GM20000 (cell line): ENCODE data around the gene EPX.

ENCODE experiments used
- DNase-seq: peaks from one replicate; pipeline ENCODE4 v3.0.0; 2012; ENCODE audit warnings: low spot score
- TF ChIP-seq, protein P1 (sequence below): IDR thresholded peaks from 2 replicates; pipeline ENCODE4 v1.5.1; 2012; ENCODE audit warnings: mild to moderate bottlenecking, control low read depth; ENCODE audit errors: extremely low read depth, missing control alignments

Gene EPX

DNA sequence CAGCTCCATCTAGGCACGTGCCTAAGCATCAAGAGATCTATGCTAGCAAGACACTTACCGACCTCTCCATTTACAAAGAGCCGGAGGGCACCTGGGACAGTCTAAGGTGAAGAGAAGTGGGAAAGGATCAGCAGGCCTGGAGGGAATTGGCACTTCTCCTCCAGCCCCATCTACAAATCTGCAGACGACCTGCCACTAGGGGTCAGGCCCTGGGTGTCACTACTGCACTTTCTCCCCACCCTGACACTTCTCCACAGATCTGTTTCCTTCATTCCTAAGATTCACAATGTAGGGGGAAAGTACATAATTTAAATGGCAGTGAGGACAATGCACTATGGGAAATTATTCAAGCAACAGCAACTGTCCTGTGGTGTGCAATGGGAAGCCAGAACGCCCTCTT lies 18.4 kb downstream of the EPX start:
- TF ChIP-seq, protein P1, sequence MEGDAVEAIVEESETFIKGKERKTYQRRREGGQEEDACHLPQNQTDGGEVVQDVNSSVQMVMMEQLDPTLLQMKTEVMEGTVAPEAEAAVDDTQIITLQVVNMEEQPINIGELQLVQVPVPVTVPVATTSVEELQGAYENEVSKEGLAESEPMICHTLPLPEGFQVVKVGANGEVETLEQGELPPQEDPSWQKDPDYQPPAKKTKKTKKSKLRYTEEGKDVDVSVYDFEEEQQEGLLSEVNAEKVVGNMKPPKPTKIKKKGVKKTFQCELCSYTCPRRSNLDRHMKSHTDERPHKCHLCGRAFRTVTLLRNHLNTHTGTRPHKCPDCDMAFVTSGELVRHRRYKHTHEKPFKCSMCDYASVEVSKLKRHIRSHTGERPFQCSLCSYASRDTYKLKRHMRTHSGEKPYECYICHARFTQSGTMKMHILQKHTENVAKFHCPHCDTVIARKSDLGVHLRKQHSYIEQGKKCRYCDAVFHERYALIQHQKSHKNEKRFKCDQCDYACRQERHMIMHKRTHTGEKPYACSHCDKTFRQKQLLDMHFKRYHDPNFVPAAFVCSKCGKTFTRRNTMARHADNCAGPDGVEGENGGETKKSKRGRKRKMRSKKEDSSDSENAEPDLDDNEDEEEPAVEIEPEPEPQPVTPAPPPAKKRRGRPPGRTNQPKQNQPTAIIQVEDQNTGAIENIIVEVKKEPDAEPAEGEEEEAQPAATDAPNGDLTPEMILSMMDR: no peak
- no peak for DNase-seq

DNA sequence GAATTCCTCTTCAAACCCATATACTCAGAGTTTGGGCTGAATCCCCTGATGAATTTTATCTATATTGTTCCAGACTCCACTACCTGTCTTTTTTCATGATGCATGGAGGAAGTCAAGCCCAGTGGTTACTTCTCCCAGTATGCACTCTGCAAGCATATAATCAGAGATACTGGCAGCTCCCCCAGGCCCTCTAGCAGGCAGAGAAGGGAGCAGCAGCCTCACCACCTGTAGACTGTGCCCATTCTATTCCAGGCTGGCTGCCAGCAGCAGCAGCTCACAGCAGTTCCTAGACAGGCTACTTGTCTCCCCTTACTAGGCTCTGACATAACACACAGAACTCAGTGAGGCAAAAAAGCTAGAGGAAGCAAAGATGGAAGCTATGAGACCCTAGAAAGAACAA lies 23.2 kb downstream of the EPX start:
- no peak for DNase-seq
- TF ChIP-seq, protein P1: no peak

DNA sequence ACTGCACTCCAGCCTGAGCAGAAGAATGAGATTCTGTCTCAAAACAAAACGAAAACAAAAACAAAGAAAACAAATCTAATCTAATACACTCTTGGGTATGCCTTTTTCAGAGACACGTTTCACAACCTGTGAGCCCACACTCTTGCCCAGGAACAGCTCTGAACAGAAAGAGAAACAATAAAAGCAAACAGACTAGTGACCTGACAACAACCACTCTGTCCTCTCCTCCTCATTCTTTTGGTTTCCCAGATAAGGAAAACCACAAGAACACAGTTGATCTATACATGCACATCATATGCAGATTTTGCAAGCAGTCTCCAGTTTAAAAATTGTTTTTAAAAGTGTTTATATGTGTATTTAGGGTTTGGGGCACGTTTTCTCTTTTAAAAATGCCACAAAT lies 25.2 kb downstream of the EPX start:
- no peak for DNase-seq
- TF ChIP-seq, protein P1: no peak

DNA sequence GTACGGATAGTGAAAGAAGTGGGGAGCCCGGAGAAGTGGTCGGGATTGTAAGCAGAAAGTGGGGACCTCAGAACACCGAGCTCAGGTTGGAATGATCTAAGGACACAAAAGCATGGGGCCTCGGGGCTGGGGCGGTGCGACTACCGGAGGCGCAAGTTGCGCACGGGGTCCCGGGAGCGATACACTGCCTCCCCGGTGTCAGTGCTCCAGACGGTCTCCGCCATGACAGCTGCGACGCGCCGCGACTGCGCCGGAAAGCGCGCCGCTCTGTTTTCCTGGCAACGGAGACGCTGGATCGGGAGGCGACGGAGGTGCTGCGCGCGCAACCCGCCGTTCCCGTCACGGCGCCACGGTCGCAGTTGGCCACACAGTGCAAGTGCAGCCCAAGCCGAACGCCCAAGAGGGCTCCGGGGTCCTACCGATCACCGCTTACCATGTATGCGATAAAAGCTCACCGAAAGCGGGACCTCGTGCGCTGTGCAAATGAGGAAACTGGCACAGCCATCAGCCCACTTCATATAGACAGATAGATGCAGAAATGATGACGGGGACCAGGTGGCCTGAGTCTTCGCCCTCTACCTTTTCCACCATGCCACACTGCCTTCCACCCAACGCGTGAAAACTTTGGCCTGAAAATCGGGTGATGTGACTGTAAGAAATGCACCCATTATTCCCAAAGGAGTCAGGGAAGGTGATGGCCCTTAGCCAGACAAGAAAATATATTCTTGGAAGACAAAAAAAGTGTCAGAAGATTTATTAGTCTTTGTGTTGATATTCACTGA lies 26.7 kb downstream of the EPX start, which contains the start of gene MKS1:
MKS1 (minus strand) TSS at position 249 of the 782 bp plus-strand sequence; CDS start at position 224, 25 bp downstream.
- peak; percentile 95 for DNase-seq
- TF ChIP-seq, protein P1: peak; percentile 41

DNA sequence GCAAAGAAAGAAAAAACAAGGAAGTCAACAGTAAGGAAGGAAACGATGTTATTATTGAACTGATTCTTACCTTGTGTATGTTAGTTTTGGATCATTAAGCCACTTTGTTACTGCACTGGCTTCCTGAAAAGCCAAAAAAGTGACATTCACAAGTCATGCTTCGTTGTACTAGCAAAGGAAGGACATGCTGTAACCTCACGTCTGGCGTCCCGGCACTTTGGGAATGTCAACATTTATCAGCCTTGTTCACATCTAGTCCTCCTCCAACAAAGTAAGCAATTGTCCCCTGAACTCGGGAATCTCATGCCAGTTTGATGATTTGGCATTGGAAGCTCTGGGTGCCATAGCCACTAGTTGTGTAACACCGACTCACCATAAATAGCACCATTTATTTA lies 27.3 kb downstream of the EPX start:
- DNase-seq: no peak
- TF ChIP-seq, protein P1: no peak

DNA sequence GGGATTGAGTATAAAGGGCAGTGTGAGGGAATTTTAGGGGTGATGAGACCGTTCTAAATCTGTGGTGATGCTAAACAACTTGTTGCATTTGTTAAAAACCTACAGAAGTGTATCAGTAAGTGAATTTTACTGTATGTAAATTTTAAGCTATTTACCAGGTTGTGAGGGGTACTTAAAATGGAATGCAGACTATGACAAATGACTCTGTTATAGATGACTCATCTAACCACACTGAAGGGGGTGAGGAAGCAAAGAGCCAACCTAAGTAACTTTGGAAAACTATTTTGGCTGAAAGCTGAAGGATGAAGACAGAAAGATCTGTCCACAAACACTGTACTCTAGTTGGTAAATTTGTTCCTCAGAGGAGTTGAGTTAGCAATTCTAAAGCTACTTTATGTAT lies 31.8 kb downstream of the EPX start:
- DNase-seq: no peak
- TF ChIP-seq, protein P1: no peak

DNA sequence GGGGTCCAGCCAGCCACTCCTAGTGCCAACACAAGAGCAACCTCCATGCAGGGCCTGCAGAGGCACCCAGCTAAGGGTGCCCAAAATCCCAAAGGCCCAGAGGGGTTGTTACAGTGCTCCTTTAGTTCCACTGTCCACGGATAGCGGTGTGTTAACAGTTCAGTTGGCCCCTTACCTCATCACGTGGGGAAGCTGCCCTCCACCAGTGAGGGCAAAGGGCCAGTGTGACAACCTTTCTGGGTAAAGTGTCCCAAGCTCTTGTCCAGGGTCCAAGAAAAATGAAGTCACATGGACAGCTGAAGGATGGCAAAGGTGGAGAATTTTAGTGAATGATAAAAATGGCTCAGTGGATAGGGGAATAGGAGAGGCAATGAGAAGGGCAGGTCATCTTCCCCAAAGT lies 35.2 kb downstream of the EPX start:
- TF ChIP-seq, protein P1: no peak
- DNase-seq: no peak
